Measurements from ENCODE around the gene CRIP1.

Gene CRIP1

DNA sequence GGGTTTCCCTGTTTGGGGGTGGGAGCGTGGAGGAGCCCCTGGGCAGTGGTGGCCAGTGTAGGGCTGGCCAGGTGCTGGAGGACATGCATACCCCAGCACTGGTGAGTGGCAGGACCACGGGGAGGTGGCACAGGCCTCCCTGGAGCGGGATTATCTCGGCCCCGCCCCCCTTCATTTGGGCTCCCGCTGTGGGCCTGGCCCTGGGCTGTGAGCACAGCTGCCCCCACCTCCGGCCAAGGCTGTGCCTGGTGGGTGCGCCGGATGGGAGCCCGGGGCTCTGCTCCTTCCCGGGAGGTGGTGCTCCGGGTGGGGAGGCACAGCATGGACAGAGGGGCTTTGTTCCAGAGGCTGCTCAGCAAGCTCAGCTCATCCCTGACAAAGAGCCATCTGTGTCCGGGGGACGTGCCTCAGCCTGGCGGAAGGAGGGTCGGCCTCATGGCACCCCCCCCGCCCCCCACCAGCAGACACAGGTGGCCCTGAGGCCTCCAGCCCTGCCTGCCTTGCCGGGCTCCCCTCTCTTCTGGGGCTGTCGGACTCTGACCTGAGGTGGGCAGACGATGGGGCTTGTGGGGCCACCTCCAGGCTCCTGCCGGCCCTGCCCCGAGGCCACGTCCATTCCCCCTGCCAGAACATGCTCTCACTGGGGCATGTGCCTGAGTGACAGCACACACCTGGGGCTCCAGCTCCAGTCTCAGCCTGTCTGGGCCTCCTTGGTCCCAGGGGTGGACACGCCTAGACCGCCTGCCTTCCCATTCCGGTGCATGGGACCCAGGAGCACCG lies 12.8 kb downstream of the CRIP1 start:
- no peak overlapping the region for H3K27ac ChIP-seq
- no peak for TF ChIP-seq ZFX (IDR thresholded peaks at IDR 0.05; ENCODE audit: borderline replicate concordance)
- TF ChIP-seq CTCF (IDR thresholded peaks at IDR 0.05): no peak

DNA sequence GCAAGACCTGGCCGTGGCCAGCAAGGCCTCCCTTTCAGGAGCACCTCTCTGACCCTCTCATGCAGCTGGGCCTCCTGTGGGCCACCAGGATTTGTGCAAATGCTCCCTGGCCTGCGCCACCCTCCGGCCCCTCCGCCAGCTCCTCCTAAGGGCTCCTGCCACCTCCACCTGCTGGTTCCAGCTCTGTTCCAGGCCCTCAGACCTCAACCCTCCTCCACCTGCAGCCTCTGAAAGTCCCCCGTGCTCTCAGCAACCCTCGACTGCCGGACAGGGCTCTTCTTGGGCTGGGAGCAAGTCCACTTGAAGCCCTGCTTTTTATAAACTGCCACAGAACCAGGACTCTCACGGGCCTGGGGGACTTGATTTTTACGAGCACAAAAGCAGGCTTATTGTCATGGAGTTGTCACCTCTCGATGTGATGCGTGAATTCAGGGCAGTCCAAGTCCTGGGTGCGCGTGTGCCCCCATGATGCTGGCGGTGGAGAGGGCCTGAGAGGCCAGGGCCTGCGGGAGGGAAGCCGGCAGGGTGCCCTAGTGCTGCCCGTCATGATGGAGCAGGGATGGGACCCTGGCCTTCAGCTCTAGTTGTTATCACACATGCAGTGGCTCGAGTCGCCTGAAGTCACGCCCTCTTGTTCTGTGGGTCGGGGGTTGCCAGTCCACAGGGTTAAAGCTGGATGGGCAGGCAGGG lies 13.5 kb downstream of the CRIP1 start:
- TF ChIP-seq CTCF (IDR thresholded peaks at IDR 0.05): no peak
- TF ChIP-seq ZFX (IDR thresholded peaks at IDR 0.05; ENCODE audit: borderline replicate concordance): no peak
- H3K27ac ChIP-seq: no peak overlapping the region

DNA sequence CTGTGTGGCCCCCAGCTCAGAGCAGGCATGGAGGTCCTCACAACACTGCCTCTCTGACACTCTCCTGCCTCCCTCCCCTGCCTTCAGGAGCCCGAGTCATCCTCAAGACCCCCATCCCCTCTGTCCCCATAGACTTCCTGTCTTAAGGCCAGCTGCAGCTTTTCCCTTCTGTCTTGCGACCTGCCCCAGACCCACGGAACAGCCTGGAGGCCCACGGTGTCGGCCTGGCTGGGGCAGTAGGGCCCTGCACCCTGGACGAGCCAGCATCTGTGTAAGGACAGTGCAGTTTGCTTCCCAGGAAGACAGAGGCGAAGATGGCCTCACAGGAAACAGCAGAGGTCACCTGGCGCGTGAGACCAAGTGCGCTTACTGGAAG lies 14.0 kb downstream of the CRIP1 start:
- TF ChIP-seq ZFX (IDR thresholded peaks at IDR 0.05; ENCODE audit: borderline replicate concordance) (no peak), CTCF (IDR thresholded peaks at IDR 0.05) (no peak)
- H3K27ac ChIP-seq: no peak overlapping the region

GRCh38 chr14:105501504-105502291 lies 15.0 kb downstream of the CRIP1 start:
- TF ChIP-seq ZFX (IDR thresholded peaks at IDR 0.05; ENCODE audit: borderline replicate concordance): no peak
- TF ChIP-seq CTCF (IDR thresholded peaks at IDR 0.05): no peak
- no peak overlapping the region for H3K27ac ChIP-seq

- no peak overlapping the region for H3K27ac ChIP-seq
These were observed 16.0 kb downstream of the CRIP1 start for GRCh38 chr14:105502446-105503295.

GRCh38 chr14:105503296-105503640 lies 16.6 kb downstream of the CRIP1 start:
- no peak overlapping the region for H3K27ac ChIP-seq
- TF ChIP-seq CTCF (IDR thresholded peaks at IDR 0.05) (no peak), ZFX (IDR thresholded peaks at IDR 0.05; ENCODE audit: borderline replicate concordance) (no peak)

More at GRCh38 chr14:105502446-105503295, 16.0 kb downstream of the CRIP1 start:
- no peak for TF ChIP-seq CTCF (IDR thresholded peaks at IDR 0.05)
- no peak for TF ChIP-seq ZFX (IDR thresholded peaks at IDR 0.05; ENCODE audit: borderline replicate concordance)

Data from 22Rv1 (cell line).